ENCODE results near the gene KCNE4. TPM values are rescaled to one million over a fixed set of nuclear protein-coding genes. Genes with fewer than 3 reads are reported as not detected.

The KCNE4 gene
- total RNA-seq, 1 donor from 2014 or later = 9.2 TPM

GRCh38 chr2:223058952-223059716, 7.1 kb downstream of the KCNE4 start:
- Mint-ChIP-seq H3K27me3 (ENCODE audit: low read depth) (no peaks in the 10 kb centered on the region), H3K27ac (peak overlapping the region; percentile 88), H3K36me3 (no peaks in the 10 kb centered on the region), H3K4me3 (no peak overlapping the region), H3K4me1 (peaks cover 80% of the 10 kb centered on the region), H3K9me3 (no peaks in the 10 kb centered on the region)
- no peak for TF ChIP-seq CTCF (IDR thresholded peaks at IDR 0.05; ENCODE audit: unreplicated experiment)
- peak in 1 of 2 experiments; percentile 53 for DNase-seq (ENCODE audit: low spot score in 2 of 2, unreplicated experiment in 2 of 2)

- H3K27me3 Mint-ChIP-seq (ENCODE audit: low read depth) = no peaks in the 10 kb centered on the region
- TF ChIP-seq CTCF (IDR thresholded peaks at IDR 0.05; ENCODE audit: unreplicated experiment) = no peak
- H3K27ac Mint-ChIP-seq = peak overlapping the region; percentile 30
- no peaks in the 10 kb centered on the region for H3K36me3 Mint-ChIP-seq
- H3K4me1 Mint-ChIP-seq = peaks cover 73% of the 10 kb centered on the region
- no peak overlapping the region for H3K4me3 Mint-ChIP-seq
- H3K9me3 Mint-ChIP-seq = no peaks in the 10 kb centered on the region
- no peak for DNase-seq (ENCODE audit: low spot score in 2 of 2, unreplicated experiment in 2 of 2)
Measured at GRCh38 chr2:223060201-223060825, 8.3 kb downstream of the KCNE4 start.

- H3K4me3 Mint-ChIP-seq = no peak overlapping the region
- peak overlapping the region; percentile 64 for H3K27ac Mint-ChIP-seq
- H3K27me3 Mint-ChIP-seq (ENCODE audit: low read depth) = no peaks in the 10 kb centered on the region
- no peak for TF ChIP-seq CTCF (IDR thresholded peaks at IDR 0.05; ENCODE audit: unreplicated experiment)
- DNase-seq (ENCODE audit: low spot score in 2 of 2, unreplicated experiment in 2 of 2) = no peak
- no peaks in the 10 kb centered on the region for H3K9me3 Mint-ChIP-seq
- H3K36me3 Mint-ChIP-seq = no peaks in the 10 kb centered on the region
- H3K4me1 Mint-ChIP-seq = peaks cover 56% of the 10 kb centered on the region
Measured at GRCh38 chr2:223062396-223062795, 10.4 kb downstream of the KCNE4 start.

- no peak overlapping the region for H3K4me3 Mint-ChIP-seq
Measured at GRCh38 chr2:223065107-223065506, 13.1 kb downstream of the KCNE4 start.

GRCh38 chr2:223066721-223067120, 14.7 kb downstream of the KCNE4 start:
- H3K27me3 Mint-ChIP-seq (ENCODE audit: low read depth) = no peaks in the 10 kb centered on the region
- H3K27ac Mint-ChIP-seq = no peak overlapping the region
- no peaks in the 10 kb centered on the region for H3K36me3 Mint-ChIP-seq
- no peak for TF ChIP-seq CTCF (IDR thresholded peaks at IDR 0.05; ENCODE audit: unreplicated experiment)
- DNase-seq (ENCODE audit: low spot score in 2 of 2, unreplicated experiment in 2 of 2) = no peak
- H3K4me1 Mint-ChIP-seq = peaks cover 28% of the 10 kb centered on the region
- H3K4me3 Mint-ChIP-seq = no peak overlapping the region
- no peaks in the 10 kb centered on the region for H3K9me3 Mint-ChIP-seq

More at GRCh38 chr2:223065107-223065506, 13.1 kb downstream of the KCNE4 start:
- TF ChIP-seq CTCF (IDR thresholded peaks at IDR 0.05; ENCODE audit: unreplicated experiment) = no peak
- no peaks in the 10 kb centered on the region for H3K27me3 Mint-ChIP-seq (ENCODE audit: low read depth)
- H3K9me3 Mint-ChIP-seq = no peaks in the 10 kb centered on the region
- no peaks in the 10 kb centered on the region for H3K36me3 Mint-ChIP-seq
- H3K27ac Mint-ChIP-seq = no peak overlapping the region
- H3K4me1 Mint-ChIP-seq = peaks cover 41% of the 10 kb centered on the region
- no peak for DNase-seq (ENCODE audit: low spot score in 2 of 2, unreplicated experiment in 2 of 2)

All from mesothelial cell of epicardium (in vitro differentiated cells).